Measurements from ENCODE around the gene CYTH4.
"Not testable (repeated sequence)": the region's sequence is repeated elsewhere in the genome, so short reads cannot be mapped to it uniquely, and the experiment has no call there.

Gene CYTH4

GRCh38 chr22:37310815-37311595 is 28.7 kb downstream of the CYTH4 start:
- no peak for DNase-seq

GRCh38 chr22:37311761-37312312 is 29.5 kb downstream of the CYTH4 start:
- DNase-seq: no peak

DNA sequence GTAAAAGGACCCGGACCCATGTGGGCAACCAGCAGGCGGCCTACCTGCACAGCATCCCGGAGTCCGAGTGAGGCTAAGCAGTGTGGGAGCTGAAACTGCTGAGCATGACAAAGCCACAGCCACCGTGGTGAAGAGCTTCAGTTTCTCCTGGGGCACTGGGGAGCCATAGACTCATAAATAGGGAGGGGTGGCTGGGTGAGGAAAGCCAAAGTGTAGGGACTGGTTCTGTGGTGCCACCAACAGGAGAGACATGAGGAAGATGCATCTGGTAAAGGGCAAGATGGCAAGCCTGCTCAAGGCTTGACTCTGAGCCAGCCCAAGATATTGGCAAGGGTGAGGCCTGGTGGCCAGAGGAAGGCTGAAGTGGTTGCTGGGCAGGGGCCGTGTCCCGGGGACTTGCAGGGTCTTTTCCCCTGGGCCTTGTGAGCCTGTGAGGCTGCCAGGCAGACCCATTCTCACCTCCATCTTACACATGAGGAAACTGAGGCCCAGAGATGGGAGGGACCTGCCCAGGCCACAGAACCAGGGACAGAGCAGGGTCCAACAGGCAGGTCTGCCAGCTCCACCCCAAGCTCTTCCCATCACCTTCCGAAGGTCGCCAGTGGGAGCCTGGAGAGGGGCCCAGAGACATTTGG is 30.4 kb downstream of the CYTH4 start:
- peak; percentile 42 to 56 for DNase-seq

GRCh38 chr22:37313376-37314314 is 31.3 kb downstream of the CYTH4 start:
- DNase-seq: no peak

DNA sequence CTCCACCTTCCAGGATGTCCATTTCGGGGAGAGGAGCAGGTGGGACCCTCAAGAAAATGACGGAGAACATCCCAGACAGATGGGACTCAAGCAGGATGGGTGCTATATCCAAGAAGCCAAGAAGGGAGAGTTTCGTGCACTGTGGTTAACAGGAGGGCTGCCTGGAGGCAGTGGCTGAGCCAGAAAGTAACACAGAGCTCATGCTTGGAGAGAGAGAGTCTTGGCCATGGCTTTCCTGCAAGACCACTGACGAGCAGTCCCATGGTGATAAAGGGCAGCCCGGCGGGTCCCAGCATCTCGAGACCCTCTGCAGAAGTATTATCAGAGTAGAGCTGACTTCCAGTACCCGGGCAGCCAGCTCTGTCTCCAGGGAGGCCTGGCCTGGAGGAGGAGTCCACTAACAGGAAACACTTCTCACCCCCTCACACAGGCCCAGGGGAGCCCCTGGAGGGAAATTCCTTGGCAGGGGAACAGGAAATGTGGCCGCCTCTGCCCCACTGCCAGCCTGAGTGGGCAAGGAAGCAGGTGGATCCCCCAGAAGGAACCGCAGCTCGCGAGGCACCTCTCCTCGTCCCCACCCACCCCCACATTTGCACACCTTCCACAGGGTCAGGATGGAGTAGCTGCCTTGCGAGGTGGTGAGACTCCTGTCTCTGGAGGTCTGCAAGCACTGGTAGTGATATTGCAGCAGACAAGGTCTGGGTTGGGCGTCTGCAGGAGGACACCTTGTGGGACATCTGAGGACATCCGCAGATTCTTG is 32.2 kb downstream of the CYTH4 start:
- peak; percentile 55 to 67 for DNase-seq

DNA sequence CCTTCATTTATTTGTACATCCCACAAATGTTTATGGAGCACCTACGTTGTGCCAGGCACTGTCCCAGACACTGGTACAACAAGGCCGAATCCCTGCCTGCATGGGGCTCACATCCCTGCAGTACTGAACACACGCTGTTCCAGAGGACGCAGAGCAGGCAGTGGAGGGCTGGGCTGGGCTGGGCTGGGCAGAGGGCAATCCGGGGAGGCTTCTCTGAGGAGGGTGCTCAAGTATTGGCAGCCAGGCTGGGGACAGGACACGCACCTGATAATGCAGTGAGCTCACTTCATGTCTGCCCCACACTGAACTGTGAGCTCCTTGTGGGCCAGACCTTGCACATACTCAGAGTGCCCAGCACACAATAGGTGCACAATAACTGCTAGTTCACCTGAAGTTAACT is 34.1 kb downstream of the CYTH4 start:
- no peak for DNase-seq

- peak; percentile 70 to 78 for DNase-seq
Measured at GRCh38 chr22:37316875-37317371, 34.6 kb downstream of the CYTH4 start.

- DNase-seq: no peak
Measured at GRCh38 chr22:37317698-37318210, 35.4 kb downstream of the CYTH4 start.

DNA sequence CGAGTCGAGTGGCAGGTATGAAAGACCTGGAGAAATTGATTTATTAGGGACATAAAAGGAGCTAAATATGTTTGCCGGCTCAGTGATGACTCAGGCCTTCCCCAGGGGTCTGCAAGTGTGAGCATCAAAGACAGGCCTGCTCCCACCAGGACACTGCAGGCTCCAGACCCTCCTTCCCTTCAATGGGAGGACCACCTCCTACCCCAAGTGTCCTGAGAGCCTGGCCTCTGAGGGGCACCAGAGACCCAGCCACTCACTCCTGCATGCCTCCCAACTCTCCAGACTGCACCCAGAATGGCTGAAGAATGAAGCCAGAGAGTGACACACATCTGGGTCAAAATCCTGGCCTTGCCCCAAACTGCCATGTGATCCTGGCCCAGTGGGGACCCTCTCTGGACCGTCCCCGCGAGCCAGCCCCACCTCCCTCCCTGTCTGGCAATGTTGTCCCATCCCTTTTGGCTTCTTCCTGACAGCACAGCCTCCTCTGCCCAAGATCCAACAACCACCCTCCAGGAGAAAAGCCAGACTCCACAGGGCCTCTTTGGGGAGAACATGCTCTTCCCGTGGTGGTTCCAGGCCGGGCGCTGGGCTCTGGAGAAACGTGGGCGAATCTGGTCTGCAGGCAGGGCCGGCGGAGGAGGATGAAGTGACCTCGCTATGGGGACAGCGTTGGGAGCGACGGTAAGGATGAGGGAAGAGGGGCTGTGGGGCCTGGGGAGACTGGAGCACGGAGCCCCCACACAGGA is 36.2 kb downstream of the CYTH4 start:
- DNase-seq: no peak

- no peak for DNase-seq
Measured at GRCh38 chr22:37319469-37319868, 37.2 kb downstream of the CYTH4 start.

DNA sequence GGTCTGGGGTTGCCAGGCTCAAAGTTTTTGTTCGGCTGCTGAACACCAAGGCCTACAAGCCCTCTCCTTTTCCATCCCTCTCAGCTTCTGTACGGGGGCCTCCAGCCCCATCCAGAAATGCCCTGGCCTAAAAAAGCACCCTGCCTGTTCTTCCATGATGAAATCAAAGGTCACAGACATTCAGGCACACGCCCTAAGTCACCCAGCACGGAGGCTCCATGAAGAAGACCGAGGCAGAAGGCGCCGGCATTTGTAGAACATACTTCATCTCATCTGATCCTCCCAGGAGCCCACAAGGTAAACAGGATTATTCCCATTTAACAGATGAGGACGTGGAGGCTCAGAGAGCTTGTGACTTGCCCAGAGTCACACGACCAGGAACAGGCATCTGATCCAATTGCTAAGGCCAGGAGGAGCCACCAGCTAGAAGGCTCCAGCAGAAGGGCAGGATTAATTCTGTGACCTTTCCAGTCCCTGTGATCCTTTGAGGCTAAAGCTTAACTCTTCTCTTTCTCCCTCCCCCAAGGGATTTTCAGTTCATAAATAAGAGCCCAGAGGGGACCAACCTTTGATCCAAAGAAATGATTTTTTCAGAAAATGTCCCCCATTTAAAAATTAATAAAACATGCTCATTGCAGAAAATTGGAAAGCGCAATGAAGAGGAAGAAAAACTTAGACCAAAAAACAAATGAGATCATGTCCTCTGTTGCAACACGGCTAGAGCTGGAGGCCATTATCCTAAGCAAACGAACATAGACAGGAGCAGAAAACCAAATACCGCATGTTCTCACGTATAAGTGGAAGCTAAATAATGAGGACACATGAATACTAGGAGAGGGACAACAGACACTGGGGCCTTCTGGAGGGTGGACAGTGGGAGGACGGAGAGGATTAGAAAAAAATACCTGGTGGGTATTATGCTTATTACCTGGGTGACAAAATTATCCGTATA is 38.7 kb downstream of the CYTH4 start:
- DNase-seq: no peak

DNA sequence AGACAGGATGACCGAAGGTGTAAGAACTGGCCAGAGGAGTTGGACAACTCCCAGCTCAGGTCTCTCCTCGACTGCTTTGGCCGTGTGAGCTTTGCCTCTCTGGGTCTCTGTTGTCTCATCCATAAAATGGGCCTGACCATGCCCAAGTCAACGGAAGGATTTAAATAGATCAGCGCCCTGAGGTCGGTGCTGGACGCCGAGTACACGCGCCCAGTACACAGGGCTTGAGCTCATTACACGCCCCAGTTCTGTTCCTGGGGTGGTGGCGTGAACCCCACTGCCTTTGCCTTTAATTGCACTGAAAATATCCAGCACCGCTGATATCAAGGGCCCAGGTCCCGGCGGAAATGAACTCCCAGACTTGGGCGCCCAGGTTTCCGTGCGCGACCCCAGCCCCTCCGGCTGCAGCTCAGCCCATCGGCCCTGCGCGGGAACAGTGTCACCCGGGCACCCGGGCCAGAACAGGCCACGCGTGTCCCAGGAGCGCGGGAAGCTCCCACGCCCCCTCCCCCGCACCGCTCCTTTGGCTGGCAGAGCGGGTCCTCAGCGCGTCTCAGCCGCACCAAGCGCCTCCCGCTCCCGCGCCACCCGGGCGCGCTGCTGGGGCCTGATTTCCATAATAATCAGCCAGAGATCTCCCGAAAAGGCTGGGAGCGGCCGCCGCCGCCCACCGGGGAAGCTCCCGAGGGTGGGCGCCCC is 42.2 kb downstream of the CYTH4 start:
- no peak for DNase-seq

GRCh38 chr22:37325039-37325395 is 42.7 kb downstream of the CYTH4 start:
- DNase-seq: no peak

DNA sequence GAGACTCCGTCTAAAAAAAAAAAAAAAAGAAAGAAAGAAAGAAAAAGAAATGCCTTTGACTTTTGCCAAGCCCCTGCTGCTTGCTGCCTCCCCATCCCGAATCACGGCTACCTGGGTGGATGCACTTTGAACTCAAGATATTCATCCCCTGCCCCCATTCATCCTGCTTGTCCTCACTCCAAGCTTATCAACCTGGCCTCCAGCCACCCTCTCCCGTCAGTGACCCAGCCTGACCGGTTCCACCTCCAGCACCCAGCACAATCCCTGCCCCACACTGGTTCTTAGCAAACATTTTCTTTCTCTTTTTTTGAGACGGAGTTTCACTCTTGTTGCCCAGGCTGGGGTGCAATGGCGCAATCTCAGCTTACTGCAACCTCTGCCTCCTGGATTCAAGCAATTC is 44.4 kb downstream of the CYTH4 start:
- no peak for DNase-seq

- DNase-seq: no peak
Measured at GRCh38 chr22:37328017-37328416, 45.7 kb downstream of the CYTH4 start.

GRCh38 chr22:37328538-37329237 is 46.4 kb downstream of the CYTH4 start:
- DNase-seq: not testable (repeated sequence)

- DNase-seq: no peak
Measured at GRCh38 chr22:37329238-37330140, 47.2 kb downstream of the CYTH4 start.

All from activated CD4-positive, alpha-beta T cell treated with anti-CD3 and anti-CD28 coated beads, Interleukin-2, amount 50 U/mL, for 48 hours (primary cell).